ENCODE results near the gene CAMSAP3.

The CAMSAP3 gene

GRCh38 chr19:7617172-7617571, 21.5 kb downstream of the CAMSAP3 start:
- DNase-seq: no peak

DNA sequence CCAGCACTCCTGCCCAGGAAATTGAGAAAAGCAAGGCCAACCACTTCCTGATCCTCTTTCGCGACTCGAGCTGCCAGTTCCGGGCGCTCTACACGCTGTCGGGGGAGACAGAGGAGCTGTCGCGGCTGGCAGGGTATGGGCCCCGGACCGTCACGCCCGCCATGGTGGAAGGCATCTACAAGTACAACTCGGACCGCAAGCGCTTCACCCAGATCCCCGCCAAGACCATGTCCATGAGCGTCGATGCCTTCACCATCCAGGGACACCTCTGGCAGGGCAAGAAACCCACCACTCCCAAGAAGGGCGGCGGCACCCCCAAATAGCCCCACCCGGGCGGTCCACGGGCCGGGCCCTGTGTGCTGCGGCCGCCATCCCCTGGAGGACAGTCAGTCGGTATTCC, 22.1 kb downstream of the CAMSAP3 start:
- no peak for DNase-seq

- DNase-seq: no peak
Measured at GRCh38 chr19:7618348-7618747, 22.7 kb downstream of the CAMSAP3 start.

GRCh38 chr19:7618771-7619510, 23.3 kb downstream of the CAMSAP3 start:
- DNase-seq: no peak

DNA sequence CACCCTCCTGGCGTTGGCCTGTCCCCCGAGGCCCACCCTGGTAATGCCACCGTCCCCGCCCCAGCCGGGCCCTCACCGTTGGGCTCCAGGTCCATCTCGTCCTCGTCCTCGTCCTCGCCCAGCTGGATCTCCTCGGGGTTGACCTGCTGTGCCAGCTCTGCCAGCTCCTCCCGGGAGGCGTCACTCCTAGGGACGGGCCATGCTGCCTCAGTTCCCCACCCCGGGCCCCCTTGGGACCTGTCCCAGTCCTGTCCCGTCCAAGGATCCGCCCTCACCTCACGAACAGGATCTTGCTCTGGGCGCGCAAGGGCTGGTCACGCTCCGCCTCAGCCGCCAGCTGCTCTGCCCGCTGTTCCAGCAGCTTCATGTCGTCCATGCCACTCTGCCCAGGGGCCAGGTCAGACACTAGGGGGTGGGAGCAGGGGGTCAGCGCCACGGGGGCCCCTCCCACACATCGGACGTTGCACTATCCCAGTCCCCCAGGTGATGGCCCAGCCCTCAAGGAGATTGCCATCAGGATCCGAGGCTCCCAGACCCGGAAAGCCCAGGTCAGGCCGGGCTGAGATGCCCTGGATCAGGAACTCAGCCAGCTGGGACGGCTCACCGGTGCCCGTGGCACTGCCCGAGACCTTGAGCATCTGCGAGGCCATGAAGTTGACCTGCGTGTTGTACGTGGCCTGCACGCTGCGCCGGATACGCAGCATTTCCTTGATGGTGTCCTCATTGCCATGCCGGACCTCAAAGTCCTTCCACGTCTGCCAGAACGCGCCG, 24.2 kb downstream of the CAMSAP3 start:
- DNase-seq: no peak

- no peak for DNase-seq
Measured at GRCh38 chr19:7620442-7621412, 25.1 kb downstream of the CAMSAP3 start.

GRCh38 chr19:7622933-7623685, 27.4 kb downstream of the CAMSAP3 start:
- no peak for DNase-seq

DNA sequence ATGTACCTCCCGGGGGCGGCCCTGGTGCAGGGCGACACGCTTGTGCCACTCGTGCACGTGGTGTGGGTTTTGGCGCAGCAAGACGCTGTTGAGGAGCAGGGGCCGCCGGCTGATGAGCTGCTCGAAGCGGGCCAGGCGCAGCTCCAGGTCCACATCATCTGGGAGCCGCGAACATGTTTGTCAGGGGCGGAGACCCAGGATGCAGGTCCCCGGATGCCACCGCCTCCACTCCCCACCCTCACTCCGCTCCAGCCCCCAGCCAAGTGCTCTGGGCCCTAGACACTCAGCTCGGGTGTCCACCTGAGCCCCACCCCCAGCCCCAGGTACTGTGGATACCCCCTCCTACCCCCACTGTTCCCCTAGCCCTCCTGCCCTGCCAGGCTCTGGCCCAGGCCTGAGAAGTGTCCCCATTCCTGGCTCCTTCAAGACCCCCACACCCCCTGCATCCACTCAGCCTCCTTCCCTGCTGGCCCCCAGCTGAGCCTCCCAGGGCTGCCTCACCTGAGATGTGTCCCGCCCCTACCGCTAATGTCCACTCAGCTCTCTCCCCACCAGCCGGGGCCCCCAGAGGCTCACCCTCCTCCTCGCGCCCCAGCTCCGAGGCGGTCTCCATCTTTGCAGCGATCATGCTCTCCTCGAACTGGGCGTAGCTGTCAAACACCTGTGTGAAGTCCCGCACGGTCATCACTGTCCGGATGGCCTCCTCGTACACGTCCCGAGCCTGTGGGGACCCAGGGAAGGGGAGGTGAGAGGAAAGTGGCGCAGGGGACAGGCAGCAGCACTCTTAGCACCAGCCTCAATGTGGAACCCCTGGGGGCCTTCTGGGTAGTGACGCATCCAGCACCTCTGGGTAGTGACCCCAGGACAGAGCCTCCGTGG, 28.3 kb downstream of the CAMSAP3 start:
- DNase-seq: no peak

DNA sequence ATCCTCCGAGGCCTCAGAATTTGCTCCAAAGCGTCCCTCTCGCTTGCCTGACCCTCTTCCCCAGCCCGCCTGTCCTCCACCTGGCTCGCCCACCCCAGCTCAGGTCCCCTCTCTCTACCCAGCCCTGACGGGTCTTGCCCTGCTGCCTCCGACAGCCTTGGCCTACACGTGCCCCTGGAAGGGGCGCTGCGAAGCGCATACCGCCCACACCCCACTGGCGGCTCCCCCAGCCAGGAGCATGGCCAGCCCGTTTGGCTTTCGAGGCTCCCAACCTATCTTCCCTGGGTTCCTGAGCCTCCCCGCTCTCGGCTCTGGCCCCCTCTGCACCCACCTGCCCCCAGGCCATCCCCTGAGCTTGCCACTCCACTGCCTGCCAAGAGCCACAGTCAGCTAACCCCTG, 29.1 kb downstream of the CAMSAP3 start:
- no peak for DNase-seq

DNA sequence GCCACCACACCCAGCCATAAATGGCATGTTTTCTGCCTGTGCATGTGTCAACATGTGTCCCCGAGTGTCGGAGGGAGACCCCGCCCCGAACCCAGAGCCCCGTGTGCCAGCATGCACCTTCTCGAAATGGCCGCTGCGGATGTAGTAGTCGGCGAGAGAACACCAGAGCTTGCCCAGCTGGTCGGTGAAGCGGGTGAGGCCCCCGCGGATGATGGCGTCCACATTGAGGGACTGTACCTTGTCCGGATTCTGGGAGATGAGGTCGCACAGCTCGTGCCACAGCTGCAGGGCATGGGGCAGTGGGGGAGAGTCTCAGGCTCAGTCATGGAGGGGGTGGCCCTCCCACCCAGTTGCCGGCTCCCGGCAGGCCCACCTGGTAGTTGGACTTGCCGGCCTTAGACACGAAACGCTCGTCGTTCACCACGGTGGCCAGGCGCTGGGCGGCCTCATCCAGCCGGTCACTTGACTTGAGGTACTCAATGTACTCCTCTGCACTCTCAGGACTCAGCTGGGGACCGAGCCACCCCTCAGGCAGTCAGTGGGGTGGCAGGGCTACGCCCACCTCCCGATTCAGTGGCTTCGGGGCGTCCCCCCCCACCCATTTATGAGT, 30.2 kb downstream of the CAMSAP3 start:
- DNase-seq: no peak

DNA sequence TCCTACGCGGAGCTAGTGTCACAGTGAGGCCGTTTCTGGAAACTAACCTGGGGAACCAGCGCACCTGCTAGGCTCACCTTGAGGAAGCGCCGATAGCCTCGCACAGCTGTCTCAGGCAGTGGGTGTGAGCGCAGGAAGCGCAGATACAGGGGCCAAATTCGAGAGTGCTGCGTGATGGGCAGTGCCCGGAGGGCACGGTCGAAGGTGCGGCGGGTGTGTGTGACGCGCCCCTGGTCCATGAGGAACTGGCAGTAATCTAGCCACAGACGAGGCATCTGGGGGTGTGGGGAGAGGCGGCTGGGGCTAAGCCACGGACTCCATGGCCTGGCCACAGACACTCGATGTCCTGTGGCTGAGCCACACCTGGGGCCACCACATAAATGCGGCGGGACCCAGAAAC, 31.5 kb downstream of the CAMSAP3 start:
- no peak for DNase-seq

DNA sequence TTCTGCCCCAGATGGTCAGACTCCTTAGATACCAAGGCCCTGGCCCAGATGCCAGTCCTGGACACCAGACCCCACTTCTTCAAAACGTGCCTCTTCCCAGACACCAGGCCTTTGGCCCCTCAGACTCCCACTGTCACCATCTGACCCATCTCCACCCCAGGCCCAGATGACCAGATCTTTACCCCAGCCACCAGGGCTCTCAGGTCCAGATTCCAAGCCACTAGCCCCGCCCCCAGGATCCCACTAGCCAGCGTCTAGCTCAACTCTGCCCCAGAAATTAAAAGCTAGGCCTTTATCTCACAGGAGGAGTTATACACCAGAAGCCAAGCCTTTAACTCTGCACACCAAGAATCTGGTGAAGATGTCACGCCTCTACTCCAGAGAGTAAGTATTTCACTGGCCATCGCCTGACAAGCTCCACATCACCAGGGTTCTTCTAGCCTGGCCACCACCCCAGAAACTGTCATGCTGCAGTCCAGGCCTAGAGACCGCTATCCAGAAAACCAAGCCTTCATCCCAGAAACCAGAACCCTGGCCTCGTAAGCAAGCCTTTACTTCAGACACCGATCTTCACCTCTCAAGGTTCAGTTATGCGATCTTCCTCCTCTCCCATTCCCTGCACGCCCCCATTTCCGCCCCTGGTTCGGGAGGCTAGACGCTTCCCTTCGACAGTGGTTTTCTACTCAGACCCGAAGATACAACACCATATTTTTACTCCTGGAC, 33.1 kb downstream of the CAMSAP3 start:
- no peak for DNase-seq

GRCh38 chr19:7629347-7630054, 33.8 kb downstream of the CAMSAP3 start, which contains the start of the genes PET100 and XAB2:
Gene PET100 (plus strand): TSS chr19:7629793. CDS start chr19:7629834, 41 bp downstream.
Gene XAB2 (minus strand): TSS chr19:7629545. CDS start chr19:7629527, 18 bp downstream.
- peak; percentile 97 for DNase-seq

GRCh38 chr19:7631577-7631976, 35.9 kb downstream of the CAMSAP3 start:
- DNase-seq: no peak

- DNase-seq: no peak
Measured at GRCh38 chr19:7632340-7633203, 36.9 kb downstream of the CAMSAP3 start.

DNA sequence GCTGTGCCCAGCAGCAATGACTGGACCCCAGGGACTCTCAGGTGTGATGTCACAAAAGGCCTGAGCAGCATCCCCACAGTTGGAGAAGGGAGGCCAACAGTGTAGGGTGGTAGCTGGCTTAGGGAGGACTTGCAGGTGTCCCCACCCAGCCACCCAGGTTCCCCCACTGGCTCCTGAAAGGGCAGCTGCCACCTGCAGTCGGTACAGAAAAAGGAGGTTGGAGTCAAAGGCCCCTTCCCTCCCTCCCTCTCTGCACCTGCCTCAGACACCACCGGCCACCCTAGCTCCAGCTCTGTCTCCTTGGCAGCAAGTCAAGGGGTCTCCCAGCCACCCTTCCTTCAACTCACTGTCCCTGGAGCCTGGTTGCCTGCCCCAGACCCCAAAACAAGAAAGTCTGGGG, 38.0 kb downstream of the CAMSAP3 start, which contains the start of gene PCP2:
Gene PCP2 (minus strand): TSS at position 22 of the 400 bp plus-strand sequence. CDS start 262 bp downstream, outside the sequence.
- no peak for DNase-seq

DNA sequence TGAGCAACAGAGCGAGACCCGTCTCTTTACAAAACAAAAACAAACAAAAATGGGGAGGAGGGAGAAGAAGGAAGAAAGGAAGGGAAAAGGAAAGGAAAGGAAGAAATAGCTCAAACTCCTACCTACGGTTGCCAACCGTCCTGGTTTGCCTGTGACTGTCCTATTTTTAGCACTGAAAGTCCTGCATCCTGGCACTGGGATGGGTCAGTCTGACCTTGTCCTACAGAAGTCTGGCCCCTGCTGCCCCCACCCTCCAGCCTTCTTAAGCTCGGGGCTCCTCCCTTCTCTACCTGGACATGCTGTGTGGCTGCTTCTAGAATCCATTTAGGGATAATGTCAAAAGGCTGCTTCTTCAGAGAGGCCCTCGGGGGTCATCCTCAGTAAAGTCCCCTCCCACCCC, 40.0 kb downstream of the CAMSAP3 start:
- DNase-seq: no peak

- no peak for DNase-seq
Measured at GRCh38 chr19:7636317-7636690, 40.6 kb downstream of the CAMSAP3 start.
